Activated naive CD8-positive, alpha-beta T cell (primary cell): ENCODE results near the gene OGFR.

Source experiments
- H3K27ac Mint-ChIP-seq: one replicate; pipeline ENCODE4 v1.8.0; 2021; ENCODE audit warnings: mixed read lengths
- H3K27me3 Mint-ChIP-seq: one replicate; pipeline ENCODE4 v1.8.0; 2021; ENCODE audit warnings: mixed read lengths
- H3K36me3 Mint-ChIP-seq: one replicate; pipeline ENCODE4 v1.8.0; 2021; ENCODE audit warnings: mixed read lengths
- H3K4me1 Mint-ChIP-seq: one replicate; pipeline ENCODE4 v1.8.0; 2021; ENCODE audit warnings: low read depth, mixed read lengths
- H3K4me3 Mint-ChIP-seq: one replicate; pipeline ENCODE4 v1.8.0; 2021; ENCODE audit warnings: mild to moderate bottlenecking, mixed read lengths
- H3K9me3 Mint-ChIP-seq: one replicate; pipeline ENCODE4 v1.8.0; 2021; ENCODE audit warnings: low read depth, mixed read lengths

The OGFR gene

GRCh38 chr20:62827311-62828038 lies 22.8 kb downstream of the OGFR start:
- H3K4me3 Mint-ChIP-seq, result no peak overlapping the region
- no peaks in the 10 kb centered on the region for H3K27me3 Mint-ChIP-seq
- no peak overlapping the region for H3K27ac Mint-ChIP-seq
- H3K9me3 Mint-ChIP-seq, result no peaks in the 10 kb centered on the region
- H3K4me1 Mint-ChIP-seq, result peaks cover 8% of the 10 kb centered on the region
- H3K36me3 Mint-ChIP-seq, result no peaks in the 10 kb centered on the region

GRCh38 chr20:62828051-62828450 lies 23.4 kb downstream of the OGFR start:
- no peaks in the 10 kb centered on the region for H3K27me3 Mint-ChIP-seq
- peaks cover 9% of the 10 kb centered on the region for H3K4me1 Mint-ChIP-seq
- H3K36me3 Mint-ChIP-seq, result no peaks in the 10 kb centered on the region
- H3K4me3 Mint-ChIP-seq, result no peak overlapping the region
- H3K27ac Mint-ChIP-seq, result no peak overlapping the region
- no peaks in the 10 kb centered on the region for H3K9me3 Mint-ChIP-seq

- Mint-ChIP-seq H3K36me3 (no peaks in the 10 kb centered on the region), H3K27me3 (no peaks in the 10 kb centered on the region), H3K4me3 (no peak overlapping the region), H3K4me1 (peaks cover 8% of the 10 kb centered on the region), H3K27ac (no peak overlapping the region), H3K9me3 (no peaks in the 10 kb centered on the region)
Measured at GRCh38 chr20:62828511-62829230, 24.0 kb downstream of the OGFR start.

GRCh38 chr20:62829231-62830230 lies 24.9 kb downstream of the OGFR start:
- Mint-ChIP-seq H3K27me3 (no peaks in the 10 kb centered on the region), H3K4me3 (no peak overlapping the region)

GRCh38 chr20:62830251-62830650 lies 25.6 kb downstream of the OGFR start:
- H3K9me3 Mint-ChIP-seq, result no peaks in the 10 kb centered on the region
- H3K36me3 Mint-ChIP-seq, result no peaks in the 10 kb centered on the region
- H3K27ac Mint-ChIP-seq, result no peak overlapping the region
- H3K4me1 Mint-ChIP-seq, result peaks cover 8% of the 10 kb centered on the region
- no peaks in the 10 kb centered on the region for H3K27me3 Mint-ChIP-seq
- no peak overlapping the region for H3K4me3 Mint-ChIP-seq

More at GRCh38 chr20:62829231-62830230, 24.9 kb downstream of the OGFR start:
- Mint-ChIP-seq H3K36me3 (no peaks in the 10 kb centered on the region), H3K9me3 (no peaks in the 10 kb centered on the region), H3K4me1 (peaks cover 8% of the 10 kb centered on the region), H3K27ac (no peak overlapping the region)

GRCh38 chr20:62830821-62831220 lies 26.2 kb downstream of the OGFR start:
- H3K27me3 Mint-ChIP-seq, result no peaks in the 10 kb centered on the region
- H3K9me3 Mint-ChIP-seq, result no peaks in the 10 kb centered on the region
- H3K27ac Mint-ChIP-seq, result no peak overlapping the region
- no peak overlapping the region for H3K4me3 Mint-ChIP-seq
- no peaks in the 10 kb centered on the region for H3K36me3 Mint-ChIP-seq
- H3K4me1 Mint-ChIP-seq, result peaks cover 8% of the 10 kb centered on the region

- H3K36me3 Mint-ChIP-seq, result no peaks in the 10 kb centered on the region
- H3K9me3 Mint-ChIP-seq, result no peaks in the 10 kb centered on the region
- no peak overlapping the region for H3K4me3 Mint-ChIP-seq
- no peak overlapping the region for H3K27ac Mint-ChIP-seq
- no peaks in the 10 kb centered on the region for H3K27me3 Mint-ChIP-seq
- peaks cover 8% of the 10 kb centered on the region for H3K4me1 Mint-ChIP-seq
Measured at GRCh38 chr20:62831361-62831788, 26.7 kb downstream of the OGFR start.

- Mint-ChIP-seq H3K4me1 (peaks cover 8% of the 10 kb centered on the region), H3K4me3 (no peak overlapping the region), H3K36me3 (no peaks in the 10 kb centered on the region), H3K27ac (no peak overlapping the region), H3K9me3 (no peaks in the 10 kb centered on the region), H3K27me3 (no peaks in the 10 kb centered on the region)
Measured at GRCh38 chr20:62831854-62832211, 27.2 kb downstream of the OGFR start.

GRCh38 chr20:62832212-62832922 lies 27.7 kb downstream of the OGFR start:
- H3K4me3 Mint-ChIP-seq, result no peak overlapping the region
- H3K27me3 Mint-ChIP-seq, result no peaks in the 10 kb centered on the region
- H3K9me3 Mint-ChIP-seq, result no peaks in the 10 kb centered on the region
- peaks cover 8% of the 10 kb centered on the region for H3K4me1 Mint-ChIP-seq
- H3K36me3 Mint-ChIP-seq, result no peaks in the 10 kb centered on the region
- H3K27ac Mint-ChIP-seq, result no peak overlapping the region

- Mint-ChIP-seq H3K27me3 (no peaks in the 10 kb centered on the region), H3K36me3 (no peaks in the 10 kb centered on the region), H3K4me1 (peaks cover 8% of the 10 kb centered on the region), H3K27ac (no peak overlapping the region), H3K4me3 (peak overlapping the region; percentile 13), H3K9me3 (no peaks in the 10 kb centered on the region)
Measured at GRCh38 chr20:62832951-62833391, 28.3 kb downstream of the OGFR start.

GRCh38 chr20:62834967-62835730 lies 30.5 kb downstream of the OGFR start:
- H3K9me3 Mint-ChIP-seq, result no peaks in the 10 kb centered on the region
- no peak overlapping the region for H3K4me3 Mint-ChIP-seq
- peaks cover 8% of the 10 kb centered on the region for H3K4me1 Mint-ChIP-seq
- no peak overlapping the region for H3K27ac Mint-ChIP-seq
- no peaks in the 10 kb centered on the region for H3K36me3 Mint-ChIP-seq
- H3K27me3 Mint-ChIP-seq, result no peaks in the 10 kb centered on the region

GRCh38 chr20:62835931-62836861 lies 31.6 kb downstream of the OGFR start:
- Mint-ChIP-seq H3K27ac (no peak overlapping the region), H3K27me3 (no peaks in the 10 kb centered on the region), H3K9me3 (no peaks in the 10 kb centered on the region), H3K4me3 (no peak overlapping the region), H3K4me1 (peaks cover 8% of the 10 kb centered on the region), H3K36me3 (no peaks in the 10 kb centered on the region)

- Mint-ChIP-seq H3K27me3 (no peaks in the 10 kb centered on the region), H3K27ac (no peak overlapping the region), H3K36me3 (no peaks in the 10 kb centered on the region), H3K4me3 (no peak overlapping the region), H3K4me1 (peaks cover 6% of the 10 kb centered on the region), H3K9me3 (no peaks in the 10 kb centered on the region)
Measured at GRCh38 chr20:62836967-62837490, 32.4 kb downstream of the OGFR start.
